Measurements from ENCODE around the gene C1orf53. TPM values are rescaled to one million over a fixed set of nuclear protein-coding genes. Genes with fewer than 3 reads are reported as not detected.

C1orf53 gene
- total and polyA plus RNA-seq, 9 of the 15 experiments (the other 6 are each of a cell fraction or from before 2014, with no cell fraction given) = 0.31 to 3.2 (median 2.3) TPM

- H3K79me2 ChIP-seq (ENCODE audit: control insufficient read depth, insufficient read depth, low read length) = no peaks in the 10 kb centered on the region
- BruUV-seq (replicated peaks) = no TSS peak
- in situ Hi-C loops (cut with MboI) (no loop called here), intact Hi-C loops (cut with micrococcal nuclease) (no loop called here)
- no peaks in the 10 kb centered on the region for H3K9me1 ChIP-seq (ENCODE audit: control insufficient read depth, insufficient read depth, low read length)
- no peak overlapping the region; the same call in 1 of the 2 replicates for H3K4me2 ChIP-seq (ENCODE audit: insufficient read depth, low read length)
- no peak overlapping the region for H3K9ac ChIP-seq (ENCODE audit: insufficient read depth in 1 of 2, low read depth in 2 of 2, low read length in 2 of 2)
- no peaks in the 10 kb centered on the region for H3K36me3 ChIP-seq (ENCODE audit: control insufficient read depth, insufficient read depth, low read length)
- H3K4me1 ChIP-seq (replicated peaks in 1 of 2; ENCODE audit: control insufficient read depth in 2 of 2, insufficient read depth in 2 of 2, low read length in 2 of 2) = peaks cover 0 to 16% of the 10 kb centered on the region in 2 experiments; a peak in 2 of 5 replicates
- FAIRE-seq = no peak
- H3K4me3 ChIP-seq = no peak overlapping the region
- ChIA-PET POLR2A (no interaction called here), CTCF (ENCODE audit: low intra/inter-chr PET ratio) (no interaction called here)
- H3K27ac ChIP-seq (ENCODE audit: extremely low read depth, low read depth, low read length) = no peak overlapping the region
- DNase-seq (ENCODE audit: extremely low read depth in 1 of 4, low spot score in 3 of 4) = no peak
- no peaks in the 10 kb centered on the region for H3K9me3 ChIP-seq (replicated peaks; ENCODE audit: control insufficient read depth, insufficient read depth, low read depth, low read length)
- H2AFZ ChIP-seq (ENCODE audit: low read depth, low read length) = peak overlapping the region; percentile 50; the same call in 1 of the 2 replicates
- TF ChIP-seq ZFP36 (IDR thresholded peaks at IDR 0.05; ENCODE audit: low read depth, low read length, partially characterized antibody) = peak; percentile 76
- no peak for TF ChIP-seq ZNF407 (IDR thresholded peaks at IDR 0.05; ENCODE audit: low read depth)
- 13% methylated on average over 14 of the region's 14 CpGs for WGBS (ENCODE audit: insufficient coverage, low coverage, missing lambda C conversion rate)
- H3K27me3 ChIP-seq (ENCODE audit: control insufficient read depth in 2 of 2, insufficient read depth in 2 of 2, low read length in 2 of 2) = peaks cover 37 to 60% of the 10 kb centered on the region in 2 experiments
- ATAC-seq = peak; percentile 59
- no peaks in the 10 kb centered on the region for H4K20me1 ChIP-seq (replicated peaks; ENCODE audit: control insufficient read depth, insufficient read depth, low read length)
Observed at GRCh38 chr1:197908716-197909220, 6.3 kb downstream of the C1orf53 start.
